Hepatocyte (in vitro differentiated cells): ENCODE data around the gene CYTH4.

ENCODE experiments used
- EZH2 ChIP-seq: fragments of 200-600 bp; sonication (generic); IDR thresholded peaks from 2 replicates; pipeline ENCODE4 v1.6.1; 2016; ENCODE audit warnings: antibody characterized with exemption, mild to moderate bottlenecking, borderline replicate concordance
- EZH2phosphoT487 ChIP-seq: fragments of 200-600 bp; sonication (generic); IDR thresholded peaks from one replicate; pipeline ENCODE4 v1.6.1; 2018; ENCODE audit warnings: antibody characterized with exemption, mild to moderate bottlenecking, low read depth, moderate library complexity; ENCODE audit not compliant: unreplicated experiment, severe bottlenecking
- TF ChIP-seq, protein P1 (sequence below): fragments of 200-600 bp; sonication (generic); IDR thresholded peaks from 2 replicates; pipeline ENCODE4 v1.5.1; 2016; ENCODE audit warnings: antibody characterized with exemption, mild to moderate bottlenecking; ENCODE audit not compliant: poor library complexity

DNA sequence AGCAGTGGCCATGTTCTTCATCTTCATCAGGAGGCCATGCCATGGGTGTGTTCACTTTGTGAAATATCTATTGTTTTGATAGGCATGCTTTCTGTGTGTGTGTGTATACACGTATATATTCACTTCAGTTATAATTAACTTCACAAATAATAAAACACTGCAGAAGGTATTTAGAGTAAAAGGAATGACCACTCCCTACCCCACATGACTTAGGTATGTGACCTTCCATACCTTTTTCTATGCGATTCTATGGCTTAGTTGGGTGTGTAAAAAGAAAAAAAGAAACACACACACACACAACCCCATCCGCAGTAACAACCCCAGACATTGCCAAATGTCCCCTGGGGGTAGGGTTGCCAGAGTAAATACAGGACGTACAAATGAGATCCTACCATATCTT, 72.0 kb downstream of the CYTH4 start:
- TF ChIP-seq, protein P1, sequence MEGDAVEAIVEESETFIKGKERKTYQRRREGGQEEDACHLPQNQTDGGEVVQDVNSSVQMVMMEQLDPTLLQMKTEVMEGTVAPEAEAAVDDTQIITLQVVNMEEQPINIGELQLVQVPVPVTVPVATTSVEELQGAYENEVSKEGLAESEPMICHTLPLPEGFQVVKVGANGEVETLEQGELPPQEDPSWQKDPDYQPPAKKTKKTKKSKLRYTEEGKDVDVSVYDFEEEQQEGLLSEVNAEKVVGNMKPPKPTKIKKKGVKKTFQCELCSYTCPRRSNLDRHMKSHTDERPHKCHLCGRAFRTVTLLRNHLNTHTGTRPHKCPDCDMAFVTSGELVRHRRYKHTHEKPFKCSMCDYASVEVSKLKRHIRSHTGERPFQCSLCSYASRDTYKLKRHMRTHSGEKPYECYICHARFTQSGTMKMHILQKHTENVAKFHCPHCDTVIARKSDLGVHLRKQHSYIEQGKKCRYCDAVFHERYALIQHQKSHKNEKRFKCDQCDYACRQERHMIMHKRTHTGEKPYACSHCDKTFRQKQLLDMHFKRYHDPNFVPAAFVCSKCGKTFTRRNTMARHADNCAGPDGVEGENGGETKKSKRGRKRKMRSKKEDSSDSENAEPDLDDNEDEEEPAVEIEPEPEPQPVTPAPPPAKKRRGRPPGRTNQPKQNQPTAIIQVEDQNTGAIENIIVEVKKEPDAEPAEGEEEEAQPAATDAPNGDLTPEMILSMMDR = no peak
- TF ChIP-seq EZH2phosphoT487 (no peak), EZH2 (no peak)
